Anterior cingulate cortex (tissue), 58 donors: ENCODE data around the gene EPS8L2.
"Not testable (repeated sequence)": the region's sequence is repeated elsewhere in the genome, so short reads cannot be mapped to it uniquely, and the experiment has no call there.

Experiments used
- DNase-seq, 58 donors: peaks; one replicate each; lab custom pipeline; 2025; lab: John Stamatoyannopoulos, UW

EPS8L2 gene

GRCh38 chr11:723120-723883 lies 17.3 kb downstream of the EPS8L2 start:
- DNase-seq = peak in 5 of 58 donors; percentile 16 to 36 (median 29)

DNA sequence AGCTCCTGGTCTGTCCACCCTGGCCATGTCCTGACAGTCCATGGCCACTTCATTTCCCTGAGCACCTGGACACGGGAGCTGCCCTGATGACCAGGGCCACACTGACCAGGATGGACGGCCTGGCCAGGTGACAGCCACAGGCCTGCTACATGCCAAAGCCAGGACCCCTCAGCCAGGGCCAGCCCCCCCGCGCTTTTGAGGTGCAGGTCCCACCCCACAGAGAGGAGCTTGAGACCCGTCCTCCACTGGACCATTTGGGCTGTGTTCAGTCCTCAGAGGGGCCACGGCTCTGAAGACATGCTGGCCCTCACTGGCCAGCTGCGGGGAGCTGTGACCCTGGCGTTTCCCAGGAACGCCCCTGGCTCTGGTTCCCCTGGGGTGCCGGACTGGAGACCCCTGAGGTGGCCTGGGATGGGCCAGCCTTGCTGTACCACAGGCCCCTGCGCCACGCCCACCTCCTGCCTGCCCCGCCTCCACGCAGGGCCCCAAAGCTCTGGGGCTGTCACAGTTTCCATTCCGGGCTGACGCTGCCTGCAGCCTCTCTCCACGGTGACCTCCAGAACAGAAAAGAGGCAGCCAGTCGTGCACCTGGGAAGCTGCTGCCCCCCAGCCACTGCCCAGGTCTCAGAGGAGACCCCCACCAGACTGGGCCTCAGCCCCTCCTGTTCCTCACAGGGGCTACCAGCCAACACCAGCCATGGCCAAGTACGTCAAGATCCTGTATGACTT lies 18.2 kb downstream of the EPS8L2 start:
- no peak for DNase-seq

- DNase-seq = no peak
These were observed 18.9 kb downstream of the EPS8L2 start for GRCh38 chr11:724778-725386.

DNA sequence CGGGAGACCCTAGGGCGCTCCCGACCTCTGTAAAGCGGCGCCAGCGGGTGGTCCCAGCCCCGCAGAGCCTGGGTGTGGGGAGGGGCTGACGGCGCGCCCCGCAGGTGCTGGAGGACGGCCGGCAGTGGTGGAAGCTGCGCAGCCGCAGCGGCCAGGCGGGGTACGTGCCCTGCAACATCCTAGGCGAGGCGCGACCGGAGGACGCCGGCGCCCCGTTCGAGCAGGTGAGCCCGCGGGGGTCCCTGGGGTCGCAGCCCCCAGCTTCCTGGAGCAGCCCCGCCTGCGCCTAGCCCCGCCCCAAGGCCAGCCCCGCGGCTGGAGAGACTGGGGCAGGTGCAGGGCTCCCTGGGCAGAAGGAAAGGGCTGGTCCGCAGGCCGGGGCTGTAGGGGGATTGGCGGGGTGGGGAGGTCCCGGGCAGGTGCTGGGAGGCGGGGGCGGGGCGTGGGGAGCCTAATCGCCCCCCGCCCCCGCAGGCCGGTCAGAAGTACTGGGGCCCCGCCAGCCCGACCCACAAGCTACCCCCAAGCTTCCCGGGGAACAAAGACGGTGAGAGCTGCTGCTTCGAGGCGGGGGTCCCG lies 19.7 kb downstream of the EPS8L2 start:
- DNase-seq = no peak

- DNase-seq = no peak
These were observed 20.5 kb downstream of the EPS8L2 start for GRCh38 chr11:726278-727220.

GRCh38 chr11:727281-727701 lies 21.3 kb downstream of the EPS8L2 start:
- no peak for DNase-seq

GRCh38 chr11:727859-728748 lies 22.1 kb downstream of the EPS8L2 start:
- peak in 47 of 58 donors; percentile 16 to 82 (median 61) for DNase-seq

- no peak for DNase-seq
These were observed 23.0 kb downstream of the EPS8L2 start for GRCh38 chr11:728901-729491.

DNA sequence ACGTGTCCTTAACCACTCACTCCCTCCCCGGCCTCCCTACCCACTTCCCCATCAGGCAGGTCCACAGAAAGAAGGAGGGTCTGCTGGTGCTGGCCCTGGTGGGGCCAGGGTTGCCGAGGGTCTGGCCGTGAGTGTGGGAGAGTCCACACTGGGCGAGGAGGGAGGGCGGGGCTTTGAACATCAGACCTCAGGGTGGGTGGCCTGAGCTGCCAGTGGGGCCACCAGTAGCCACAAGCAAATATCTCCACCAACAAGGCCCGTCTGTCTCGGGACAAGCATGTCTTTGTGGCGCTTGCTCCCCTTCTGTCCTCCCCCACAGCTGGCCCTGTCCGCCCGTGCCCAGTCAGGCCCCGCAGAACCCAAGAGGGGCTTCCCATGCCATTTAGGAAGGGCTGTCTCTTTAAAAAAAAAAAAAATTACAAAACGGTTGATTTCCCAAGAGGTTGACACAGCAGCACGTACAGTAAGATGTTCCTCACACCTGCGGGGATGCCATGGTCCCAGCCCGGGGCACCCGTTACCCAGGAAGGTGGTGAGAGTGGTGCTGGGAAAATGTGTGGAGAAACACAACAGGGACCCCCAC lies 23.6 kb downstream of the EPS8L2 start:
- DNase-seq = peak in 50 of 58 donors; percentile 29 to 94 (median 73)

DNA sequence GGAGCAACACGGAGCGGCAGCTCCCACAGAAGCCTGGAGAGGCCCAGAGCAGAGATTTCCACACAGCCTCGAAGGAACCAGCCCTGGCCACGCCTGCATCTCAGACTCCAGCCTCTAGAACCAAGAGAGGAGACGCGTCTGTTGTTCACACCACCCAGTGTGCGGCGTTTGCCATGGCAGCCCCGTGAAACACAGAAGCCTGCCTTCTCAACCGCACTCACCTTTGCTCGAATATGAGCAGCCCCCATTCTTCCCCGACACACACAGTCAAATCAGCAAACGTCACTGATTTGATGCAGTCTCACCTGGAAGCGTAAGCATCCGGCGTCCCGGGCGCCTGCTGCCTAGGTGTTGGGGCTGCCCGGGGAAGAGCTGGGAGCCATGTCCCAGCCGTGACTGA lies 27.0 kb downstream of the EPS8L2 start:
- no peak for DNase-seq

GRCh38 chr11:734541-734940 lies 28.5 kb downstream of the EPS8L2 start:
- DNase-seq = not testable (repeated sequence)

DNA sequence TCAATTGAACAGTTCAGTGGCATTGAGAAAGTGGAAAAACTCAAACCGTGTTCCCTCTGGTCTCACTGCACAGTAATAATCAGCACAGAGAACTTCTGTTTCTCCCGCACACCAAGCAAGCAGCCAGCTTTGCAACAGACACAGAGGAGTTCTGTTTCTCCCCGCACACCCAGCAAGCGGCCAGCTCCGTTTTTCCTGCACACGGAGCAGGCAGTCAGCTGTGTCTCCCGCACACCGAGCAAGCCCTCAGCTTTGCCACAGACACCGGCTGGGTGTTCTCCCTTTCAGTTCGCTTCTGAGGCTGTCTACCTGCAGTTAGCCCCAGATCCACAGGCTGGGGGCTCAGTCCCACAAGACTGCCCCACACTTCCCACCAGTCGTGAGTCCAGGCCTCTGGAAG lies 31.3 kb downstream of the EPS8L2 start:
- peak in 16 of 58 donors; percentile 12 to 55 (median 32) for DNase-seq

GRCh38 chr11:737899-738298 lies 31.9 kb downstream of the EPS8L2 start:
- not testable (repeated sequence) for DNase-seq

DNA sequence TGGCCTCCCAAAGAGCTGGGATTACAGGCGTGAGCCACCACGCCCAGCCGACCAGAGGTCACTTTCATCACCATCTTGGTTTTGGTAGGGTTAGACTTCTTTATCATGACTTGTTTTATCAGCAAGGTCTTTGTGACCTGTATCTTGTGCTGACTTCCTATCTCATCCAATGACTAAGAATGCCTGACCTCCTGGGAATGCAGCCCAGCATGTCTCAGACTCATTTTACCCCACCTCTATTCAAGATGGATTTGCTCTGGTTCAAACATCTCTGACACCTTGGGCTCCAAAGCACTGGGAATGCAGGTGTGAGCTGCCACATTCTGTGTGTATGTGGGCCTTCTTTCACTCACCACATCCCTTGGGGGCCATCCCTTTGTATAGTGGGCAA lies 36.1 kb downstream of the EPS8L2 start:
- DNase-seq = no peak

GRCh38 chr11:742571-743201 lies 36.7 kb downstream of the EPS8L2 start:
- no peak for DNase-seq

- DNase-seq = no peak
These were observed 39.4 kb downstream of the EPS8L2 start for GRCh38 chr11:745428-745827.
